AG10803 (cell line): ENCODE results near the gene HSF2.

Experiments
- DNase-seq: peaks from one replicate; pipeline ENCODE4 v3.0.0; 2010; ENCODE audit warnings: low read depth
- H3K4me3 ChIP-seq: 2 replicates; pipeline ENCODE4 v1.5.1; 2011; ENCODE audit warnings: mild to moderate bottlenecking, low read length, control low read depth
- TF ChIP-seq, protein P1 (sequence below): conservative IDR thresholded peaks from 2 replicates; pipeline ENCODE4 v1.5.1; 2011; ENCODE audit warnings: mild to moderate bottlenecking, low read length, control low read depth, inconsistent platforms

Gene HSF2, protein sequence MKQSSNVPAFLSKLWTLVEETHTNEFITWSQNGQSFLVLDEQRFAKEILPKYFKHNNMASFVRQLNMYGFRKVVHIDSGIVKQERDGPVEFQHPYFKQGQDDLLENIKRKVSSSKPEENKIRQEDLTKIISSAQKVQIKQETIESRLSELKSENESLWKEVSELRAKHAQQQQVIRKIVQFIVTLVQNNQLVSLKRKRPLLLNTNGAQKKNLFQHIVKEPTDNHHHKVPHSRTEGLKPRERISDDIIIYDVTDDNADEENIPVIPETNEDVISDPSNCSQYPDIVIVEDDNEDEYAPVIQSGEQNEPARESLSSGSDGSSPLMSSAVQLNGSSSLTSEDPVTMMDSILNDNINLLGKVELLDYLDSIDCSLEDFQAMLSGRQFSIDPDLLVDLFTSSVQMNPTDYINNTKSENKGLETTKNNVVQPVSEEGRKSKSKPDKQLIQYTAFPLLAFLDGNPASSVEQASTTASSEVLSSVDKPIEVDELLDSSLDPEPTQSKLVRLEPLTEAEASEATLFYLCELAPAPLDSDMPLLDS

DNA sequence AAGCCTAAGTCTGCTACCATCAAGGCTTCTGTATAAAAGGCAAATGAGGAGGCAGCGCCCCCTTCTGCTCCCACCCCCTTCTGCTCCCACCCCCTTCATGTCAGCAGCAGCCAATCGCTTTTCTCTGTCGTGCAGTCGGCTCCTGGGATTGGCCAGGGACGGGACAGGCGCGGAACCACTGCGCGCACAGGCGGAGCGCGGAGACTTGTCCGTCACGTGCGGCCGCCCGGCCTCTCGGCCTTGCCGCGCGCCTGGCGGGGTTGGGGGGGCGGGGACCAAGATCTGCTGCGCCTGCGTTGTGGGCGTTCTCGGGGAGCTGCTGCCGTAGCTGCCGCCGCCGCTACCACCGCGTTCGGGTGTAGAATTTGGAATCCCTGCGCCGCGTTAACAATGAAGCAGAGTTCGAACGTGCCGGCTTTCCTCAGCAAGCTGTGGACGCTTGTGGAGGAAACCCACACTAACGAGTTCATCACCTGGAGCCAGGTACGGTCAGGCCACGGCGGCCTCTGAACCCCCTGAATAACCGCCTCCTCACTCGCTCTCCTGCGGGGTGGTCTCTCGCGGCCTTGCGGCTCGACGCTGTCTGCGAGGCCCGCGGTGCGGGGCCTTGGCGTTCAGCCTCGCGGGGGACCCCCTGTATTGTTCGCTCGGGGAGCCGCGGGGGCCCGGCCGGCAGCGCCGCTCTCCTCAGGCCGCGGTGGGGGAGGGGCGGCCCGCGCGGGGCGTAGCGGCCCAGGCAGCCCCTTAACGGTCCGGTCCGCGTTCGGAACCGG lies at the start of gene HSF2:
Gene HSF2, plus strand, starts transcription at position 305 of the 773 bp plus-strand sequence. Its CDS starts 86 bp downstream, at position 391.
- H3K4me3 ChIP-seq = peak within 1 kb of the TSS; percentile 96
- TF ChIP-seq, protein P1, sequence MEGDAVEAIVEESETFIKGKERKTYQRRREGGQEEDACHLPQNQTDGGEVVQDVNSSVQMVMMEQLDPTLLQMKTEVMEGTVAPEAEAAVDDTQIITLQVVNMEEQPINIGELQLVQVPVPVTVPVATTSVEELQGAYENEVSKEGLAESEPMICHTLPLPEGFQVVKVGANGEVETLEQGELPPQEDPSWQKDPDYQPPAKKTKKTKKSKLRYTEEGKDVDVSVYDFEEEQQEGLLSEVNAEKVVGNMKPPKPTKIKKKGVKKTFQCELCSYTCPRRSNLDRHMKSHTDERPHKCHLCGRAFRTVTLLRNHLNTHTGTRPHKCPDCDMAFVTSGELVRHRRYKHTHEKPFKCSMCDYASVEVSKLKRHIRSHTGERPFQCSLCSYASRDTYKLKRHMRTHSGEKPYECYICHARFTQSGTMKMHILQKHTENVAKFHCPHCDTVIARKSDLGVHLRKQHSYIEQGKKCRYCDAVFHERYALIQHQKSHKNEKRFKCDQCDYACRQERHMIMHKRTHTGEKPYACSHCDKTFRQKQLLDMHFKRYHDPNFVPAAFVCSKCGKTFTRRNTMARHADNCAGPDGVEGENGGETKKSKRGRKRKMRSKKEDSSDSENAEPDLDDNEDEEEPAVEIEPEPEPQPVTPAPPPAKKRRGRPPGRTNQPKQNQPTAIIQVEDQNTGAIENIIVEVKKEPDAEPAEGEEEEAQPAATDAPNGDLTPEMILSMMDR = peak; percentile 41
- peak; percentile 99 for DNase-seq

DNA sequence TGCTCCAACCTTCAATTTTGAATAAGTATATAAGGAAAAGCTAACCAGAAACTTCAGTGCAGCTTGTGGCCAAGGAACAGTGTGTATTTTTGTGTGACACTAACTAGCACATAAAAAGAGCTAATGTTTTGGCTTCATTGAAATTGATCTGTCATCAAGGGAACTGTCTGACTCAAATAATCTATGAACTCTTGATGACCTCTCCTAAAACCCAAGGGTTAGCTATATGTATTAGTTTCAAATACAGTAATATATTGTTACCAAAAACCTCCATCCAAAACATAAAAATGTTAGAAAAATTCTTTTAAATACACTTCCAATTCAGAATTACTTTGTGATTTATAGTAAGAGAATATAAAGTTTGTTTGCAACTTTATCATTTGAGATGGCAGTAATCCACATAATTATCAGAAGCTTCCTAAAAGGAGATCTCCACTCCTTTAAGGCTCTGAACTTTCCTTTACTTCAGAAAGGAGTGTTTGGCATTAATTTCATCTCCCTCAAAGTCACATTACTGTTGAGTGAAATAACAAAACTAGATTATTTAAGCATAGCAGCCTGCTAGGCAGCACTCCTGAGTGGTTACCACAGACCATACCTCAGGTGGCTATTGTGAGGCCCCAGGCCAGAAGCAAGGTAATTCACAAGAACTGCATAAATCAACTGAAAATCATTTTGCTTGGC lies 46.3 kb upstream of the HSF2 start:
- no peak for DNase-seq
- TF ChIP-seq, protein P1 = no peak
- no peak overlapping the region for H3K4me3 ChIP-seq

DNA sequence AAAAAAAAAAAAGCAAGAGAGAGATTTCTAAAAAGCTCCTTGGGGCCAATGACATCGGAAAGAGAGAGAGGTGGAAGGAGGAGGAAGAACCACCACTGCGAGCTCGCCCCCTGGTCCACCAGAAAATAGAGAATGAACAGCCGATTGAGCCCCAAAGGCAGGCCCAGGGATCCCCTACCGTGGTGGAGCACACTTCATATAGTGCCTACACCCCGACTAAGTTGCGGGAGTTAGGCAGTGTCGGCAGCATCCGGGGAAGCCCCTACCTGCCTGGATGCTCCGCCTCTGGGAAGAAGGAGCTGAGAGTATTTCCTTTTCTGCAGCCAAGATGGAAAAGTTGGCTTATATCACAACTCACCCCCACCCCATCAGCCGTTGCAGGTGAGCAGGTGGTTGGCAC lies 38.6 kb upstream of the HSF2 start:
- DNase-seq = no peak
- TF ChIP-seq, protein P1 = no peak

DNA sequence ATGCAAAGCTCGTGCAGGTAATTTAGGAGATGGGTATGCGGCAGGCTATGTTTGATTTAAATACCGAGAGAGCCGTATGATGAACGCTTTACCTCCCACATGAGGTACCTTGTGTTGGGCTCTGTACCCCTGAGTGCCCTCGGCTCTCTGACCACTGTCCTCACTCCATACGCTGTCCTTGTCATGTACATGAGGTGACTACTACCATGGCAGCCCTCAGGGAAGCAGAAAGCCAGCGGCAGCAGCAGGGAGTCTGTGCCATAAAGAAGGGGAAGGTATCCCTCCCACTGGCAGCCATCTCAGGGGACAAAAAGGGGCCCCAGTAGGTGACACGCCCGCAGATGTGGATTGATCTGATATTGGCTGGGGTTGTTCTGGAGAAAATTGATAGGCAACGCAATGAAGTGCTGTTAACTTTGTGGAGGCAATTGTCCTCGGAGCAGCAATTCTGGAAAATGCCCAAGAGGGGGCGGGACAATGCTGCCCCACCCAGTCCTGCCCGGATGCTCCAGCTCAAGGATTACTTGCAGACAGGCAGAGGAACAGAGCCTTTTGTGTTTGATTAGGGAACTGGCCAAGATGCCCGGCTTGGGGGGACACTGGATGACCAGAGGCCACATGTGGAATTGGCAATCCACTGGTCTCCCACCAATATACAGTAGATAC lies 38.0 kb upstream of the HSF2 start:
- H3K4me3 ChIP-seq = no peak overlapping the region
- TF ChIP-seq, protein P1 = no peak
- DNase-seq = no peak

More for the DNA sequence above, 38.6 kb upstream of the HSF2 start:
- H3K4me3 ChIP-seq = no peak overlapping the region

DNA sequence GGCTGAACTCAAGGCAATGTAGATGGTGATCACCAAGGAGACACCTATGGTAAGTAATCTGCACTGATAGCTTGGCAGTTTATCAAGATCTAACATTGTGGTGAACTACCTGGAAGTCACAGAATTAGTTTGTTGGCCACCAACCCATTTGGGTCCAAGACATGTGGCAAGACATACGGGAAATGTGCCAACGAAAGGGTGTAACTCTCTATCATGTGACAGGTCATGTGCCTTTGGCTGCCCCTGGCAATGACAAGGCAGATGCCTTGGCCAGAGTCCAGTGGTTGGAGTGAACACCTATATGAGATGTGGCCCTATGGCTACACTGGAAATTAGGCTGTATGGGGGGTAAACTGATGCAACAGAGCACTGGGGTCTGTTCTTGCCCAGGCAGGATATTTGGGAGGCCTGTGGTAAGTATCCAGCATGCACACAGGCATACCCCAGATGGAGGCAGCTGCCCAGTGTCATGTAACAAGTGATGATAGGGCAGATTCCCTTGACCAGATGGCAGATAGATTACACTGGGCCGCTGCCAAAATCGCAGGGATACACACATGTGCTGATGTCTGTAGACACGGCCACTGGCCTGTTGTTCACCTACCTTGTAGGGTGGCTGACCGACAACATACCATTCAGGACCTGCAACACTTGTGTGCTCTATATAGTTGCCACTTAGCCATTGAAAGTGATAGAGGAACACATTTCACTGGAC lies 35.5 kb upstream of the HSF2 start:
- H3K4me3 ChIP-seq = no peak overlapping the region
- no peak for DNase-seq
- TF ChIP-seq, protein P1 = no peak
